ENCODE measurements around the gene FBH1. TPM values are rescaled to one million over a fixed set of nuclear protein-coding genes. Genes with fewer than 3 reads are reported as not detected.

Gene FBH1
- total and polyA plus RNA-seq, 9 of the 15 experiments (the other 6 are each of a cell fraction or from before 2014, with no cell fraction given), result 13.4 to 108 (median 77.8) TPM

DNA sequence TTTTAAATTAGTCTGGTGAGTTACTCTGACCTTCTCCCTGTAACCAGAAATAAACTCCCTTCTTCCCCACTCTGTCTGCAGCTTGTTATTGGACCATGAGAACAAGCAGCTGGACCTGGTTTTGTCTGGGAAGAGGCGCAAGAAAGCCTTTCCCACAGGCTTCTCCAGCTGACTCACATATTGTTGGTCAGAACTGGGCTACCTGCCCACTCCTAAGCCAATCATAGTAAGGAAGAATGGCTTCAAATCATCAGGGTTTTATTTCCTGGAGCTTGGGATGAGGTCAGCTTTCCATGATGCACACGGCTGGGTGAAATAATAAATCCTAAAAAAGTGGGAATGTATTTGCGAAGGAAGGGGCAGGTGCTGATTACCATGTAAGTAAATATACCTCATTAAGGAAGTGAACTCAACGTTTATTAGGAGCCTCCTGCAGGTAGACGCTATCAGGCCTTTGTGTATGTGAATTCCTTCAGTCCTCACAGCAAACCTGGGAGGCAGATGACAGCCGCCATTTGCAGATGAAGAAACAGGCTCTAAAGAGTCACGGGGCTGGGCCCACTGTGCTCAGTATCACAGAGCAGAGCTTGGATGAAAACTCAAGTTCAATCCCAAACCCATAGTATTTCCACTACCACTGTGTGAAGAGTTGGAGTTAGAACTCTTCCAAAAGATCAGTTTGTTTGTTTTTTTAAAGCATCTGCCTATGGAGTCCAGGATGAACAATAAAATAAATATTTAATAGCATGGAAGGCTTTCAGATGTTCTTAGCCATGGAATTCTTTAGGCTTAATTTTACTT lies 54.5 kb downstream of the FBH1 start (continued):
- TF ChIP-seq, protein P1, sequence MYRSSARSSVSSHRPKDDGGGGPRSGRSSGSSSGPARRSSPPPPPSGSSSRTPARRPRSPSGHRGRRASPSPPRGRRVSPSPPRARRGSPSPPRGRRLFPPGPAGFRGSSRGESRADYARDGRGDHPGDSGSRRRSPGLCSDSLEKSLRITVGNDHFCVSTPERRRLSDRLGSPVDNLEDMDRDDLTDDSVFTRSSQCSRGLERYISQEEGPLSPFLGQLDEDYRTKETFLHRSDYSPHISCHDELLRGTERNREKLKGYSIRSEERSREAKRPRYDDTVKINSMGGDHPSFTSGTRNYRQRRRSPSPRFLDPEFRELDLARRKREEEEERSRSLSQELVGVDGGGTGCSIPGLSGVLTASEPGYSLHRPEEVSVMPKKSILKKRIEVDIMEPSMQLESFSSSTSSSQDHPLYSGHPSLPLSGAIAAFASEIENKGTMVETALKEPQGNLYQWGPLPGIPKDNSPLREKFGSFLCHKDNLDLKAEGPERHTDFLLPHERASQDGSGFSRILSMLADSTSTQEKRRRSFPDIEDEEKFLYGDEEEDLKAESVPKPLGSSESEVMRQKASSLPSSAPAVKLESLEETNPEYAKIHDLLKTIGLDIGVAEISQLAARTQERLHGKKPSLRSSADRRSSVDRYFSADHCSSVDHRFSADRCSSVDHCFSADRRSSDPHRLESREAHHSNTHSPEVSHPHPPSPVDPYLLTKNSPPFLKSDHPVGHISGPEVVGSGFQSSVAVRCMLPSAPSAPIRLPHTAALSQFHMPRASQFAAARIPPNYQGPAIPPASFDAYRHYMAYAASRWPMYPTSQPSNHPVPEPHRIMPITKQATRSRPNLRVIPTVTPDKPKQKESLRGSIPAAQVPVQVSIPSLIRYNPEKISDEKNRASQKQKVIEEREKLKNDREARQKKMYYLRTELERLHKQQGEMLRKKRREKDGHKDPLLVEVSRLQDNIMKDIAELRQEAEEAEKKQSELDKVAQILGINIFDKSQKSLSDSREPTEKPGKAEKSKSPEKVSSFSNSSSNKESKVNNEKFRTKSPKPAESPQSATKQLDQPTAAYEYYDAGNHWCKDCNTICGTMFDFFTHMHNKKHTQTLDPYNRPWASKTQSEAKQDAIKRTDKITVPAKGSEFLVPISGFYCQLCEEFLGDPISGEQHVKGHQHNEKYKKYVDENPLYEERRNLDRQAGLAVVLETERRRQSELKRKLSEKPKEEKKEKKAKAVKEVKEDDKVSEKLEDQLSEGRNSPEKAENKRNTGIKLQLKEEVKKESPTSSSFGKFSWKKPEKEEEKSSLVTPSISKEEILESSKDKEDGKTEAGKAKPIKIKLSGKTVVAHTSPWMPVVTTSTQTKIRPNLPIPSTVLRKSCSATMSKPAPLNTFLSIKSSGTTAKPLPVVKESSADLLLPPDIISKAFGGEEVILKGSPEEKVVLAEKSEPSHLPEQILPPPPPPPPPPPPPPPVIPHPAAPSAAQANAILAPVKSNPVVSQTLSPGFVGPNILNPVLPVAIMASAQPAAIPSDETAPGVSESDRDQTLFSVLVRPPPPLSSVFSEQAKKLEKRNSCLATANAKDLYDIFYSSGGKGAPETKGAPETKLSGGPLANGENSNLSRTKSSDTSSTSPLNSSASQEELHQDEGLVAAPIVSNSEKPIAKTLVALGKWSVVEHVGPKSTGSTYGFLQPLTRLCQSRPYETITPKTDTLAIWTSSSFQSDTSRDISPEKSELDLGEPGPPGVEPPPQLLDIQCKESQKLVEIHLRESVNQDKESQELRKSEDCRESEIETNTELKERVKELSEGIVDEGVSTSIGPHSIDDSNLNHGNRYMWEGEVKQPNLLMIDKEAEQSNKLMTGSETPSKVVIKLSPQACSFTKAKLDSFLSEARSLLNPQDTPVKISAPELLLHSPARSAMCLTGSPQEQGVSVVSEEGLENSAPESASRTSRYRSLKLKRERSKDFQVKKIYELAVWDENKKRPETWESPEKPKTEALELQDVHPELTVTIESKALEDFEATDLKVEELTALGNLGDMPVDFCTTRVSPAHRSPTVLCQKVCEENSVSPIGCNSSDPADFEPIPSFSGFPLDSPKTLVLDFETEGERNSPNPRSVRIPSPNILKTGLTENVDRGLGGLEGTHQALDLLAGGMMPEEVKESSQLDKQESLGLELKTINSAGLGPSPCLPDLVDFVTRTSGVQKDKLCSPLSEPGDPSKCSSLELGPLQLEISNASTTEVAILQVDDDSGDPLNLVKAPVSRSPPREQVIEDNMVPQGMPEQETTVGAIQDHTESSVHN (IDR thresholded peaks at IDR 0.05; ENCODE audit: borderline replicate concordance in 1 of 2, low read depth in 1 of 2), result no peak
- TF ChIP-seq YY1 (IDR thresholded peaks at IDR 0.05; ENCODE audit: borderline replicate concordance in 1 of 3, control insufficient read depth in 1 of 3, extremely low read depth in 1 of 3, insufficient read depth in 3 of 3, insufficient read length in 1 of 3, insufficient replicate concordance in 2 of 3, low read depth in 1 of 3, low read length in 2 of 3), result peak in 1 of 3 experiments; percentile 12
- no peak for TF ChIP-seq ZNF384 (IDR thresholded peaks at IDR 0.05; ENCODE audit: low read depth, low read length)

Measured in K562 (cell line).